ENCODE measurements around the gene TNS4.

TNS4 gene

GRCh38 chr17:40515491-40516041 lies 14.1 kb upstream of the TNS4 start:
- DNase-seq, result no peak

- DNase-seq, result no peak
Measured at GRCh38 chr17:40515011-40515410, 13.6 kb upstream of the TNS4 start.

- no peak for DNase-seq
Measured at GRCh38 chr17:40514013-40514875, 12.8 kb upstream of the TNS4 start.

GRCh38 chr17:40511667-40512220 lies 10.3 kb upstream of the TNS4 start:
- no peak for DNase-seq

GRCh38 chr17:40511136-40511535 lies 9.7 kb upstream of the TNS4 start:
- no peak for DNase-seq

GRCh38 chr17:40510328-40510648 lies 8.9 kb upstream of the TNS4 start:
- DNase-seq, result peak; percentile 31

- no peak for DNase-seq
Measured at GRCh38 chr17:40509626-40510327, 8.4 kb upstream of the TNS4 start.

GRCh38 chr17:40506786-40507185 lies 5.4 kb upstream of the TNS4 start:
- DNase-seq, result no peak

GRCh38 chr17:40503154-40503553 lies 1.7 kb upstream of the TNS4 start:
- no peak for DNase-seq

GRCh38 chr17:40502716-40503115 lies 1.3 kb upstream of the TNS4 start:
- DNase-seq, result no peak

GRCh38 chr17:40500709-40501108 lies 714 bp downstream of the TNS4 start:
- DNase-seq, result no peak

GRCh38 chr17:40500190-40500589 lies 1.2 kb downstream of the TNS4 start:
- DNase-seq, result no peak

GRCh38 chr17:40499551-40500189 lies 1.8 kb downstream of the TNS4 start:
- peak; percentile 63 for DNase-seq

GRCh38 chr17:40498281-40499084 lies 2.9 kb downstream of the TNS4 start:
- no peak for DNase-seq

- DNase-seq, result no peak
Measured at GRCh38 chr17:40497695-40498094, 3.7 kb downstream of the TNS4 start.

- DNase-seq, result no peak
Measured at GRCh38 chr17:40496634-40497420, 4.6 kb downstream of the TNS4 start.

- DNase-seq, result no peak
Measured at GRCh38 chr17:40496170-40496569, 5.3 kb downstream of the TNS4 start.

GRCh38 chr17:40495140-40495539 lies 6.3 kb downstream of the TNS4 start:
- no peak for DNase-seq

GRCh38 chr17:40493697-40494096 lies 7.7 kb downstream of the TNS4 start:
- no peak for DNase-seq

GRCh38 chr17:40491486-40491885 lies 9.9 kb downstream of the TNS4 start:
- no peak for DNase-seq

- DNase-seq, result no peak
Measured at GRCh38 chr17:40490982-40491381, 10.4 kb downstream of the TNS4 start.

All from fibroblast of skin of scalp (primary cell).